HG03571 (cell line): ENCODE measurements around the gene LIPA.
"Not testable (repeated sequence)": the region's sequence is repeated elsewhere in the genome, so short reads cannot be mapped to it uniquely, and the experiment has no call there.

Experiments
- ATAC-seq: cut with Tn5 transposase; IDR thresholded peaks from one replicate; pipeline ENCODE4 v1.9.1; 2021; ENCODE audit not compliant: unreplicated experiment

LIPA gene

DNA sequence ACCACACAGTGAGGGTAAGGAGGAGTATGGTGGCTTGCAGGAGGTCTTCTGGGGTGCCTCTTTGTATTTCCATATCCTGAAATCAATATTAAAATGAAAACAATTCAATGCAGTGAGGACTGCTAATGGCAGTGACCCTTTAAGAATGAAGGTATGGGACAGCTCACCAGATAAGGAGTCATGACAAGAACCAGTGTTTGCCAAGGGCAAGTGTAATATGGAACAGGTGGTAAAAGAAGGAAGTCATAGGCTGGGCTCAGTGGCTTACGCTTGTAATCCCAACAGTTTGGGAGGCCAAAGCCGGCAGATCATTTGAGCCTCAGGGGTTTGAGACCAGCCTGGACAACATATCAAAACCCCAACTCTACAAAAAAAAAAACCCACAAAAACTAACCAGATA is 20.0 kb upstream of the LIPA start:
- ATAC-seq: no peak

DNA sequence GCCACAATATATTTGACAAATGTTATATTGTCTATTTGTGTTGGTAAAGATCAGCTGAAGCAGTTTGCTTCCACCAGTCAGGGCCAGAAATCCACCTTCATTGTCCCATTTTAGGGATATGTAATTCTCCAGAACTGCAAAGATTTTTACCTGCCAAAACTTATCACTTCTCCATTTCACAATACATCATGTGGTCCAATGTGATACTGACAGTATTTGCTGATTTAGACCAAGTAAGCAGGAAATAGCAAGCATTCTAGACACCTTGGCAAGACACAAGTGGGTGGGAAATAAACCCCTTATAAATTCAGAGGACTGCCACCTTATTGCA is 18.5 kb upstream of the LIPA start:
- ATAC-seq: no peak

DNA sequence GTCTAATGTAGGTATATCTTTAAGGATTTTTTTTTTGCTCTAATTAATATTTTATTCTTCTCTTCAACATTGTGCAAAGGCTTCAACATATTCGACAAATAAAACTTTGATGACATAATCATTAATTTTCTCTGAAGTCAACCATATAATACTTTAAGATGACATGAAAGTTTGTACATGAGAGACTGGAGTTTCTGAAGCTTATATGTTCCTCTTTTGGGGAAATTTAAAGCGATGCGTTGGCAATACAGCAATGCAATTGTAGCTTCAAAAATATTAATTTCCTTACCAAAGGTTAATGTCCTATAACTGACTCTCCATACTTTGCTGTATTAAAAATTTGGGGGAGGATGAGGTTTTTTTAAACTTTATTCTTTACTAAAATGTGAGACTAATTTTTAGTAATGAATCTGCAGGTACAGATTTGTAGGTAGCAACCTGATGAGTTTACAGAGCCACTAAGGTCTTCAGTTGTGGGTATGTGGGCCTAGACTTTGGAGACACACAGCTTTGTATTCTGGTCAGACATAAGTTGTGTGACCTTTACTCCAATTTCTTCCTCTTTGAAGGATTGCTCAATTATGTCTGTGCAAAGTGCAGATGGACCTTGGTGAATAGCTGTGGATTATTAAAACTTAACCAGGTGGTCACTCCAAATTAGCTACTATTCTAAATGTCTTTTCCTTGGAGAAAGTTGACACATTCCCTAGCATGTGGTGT is 18.0 kb upstream of the LIPA start:
- ATAC-seq: no peak

DNA sequence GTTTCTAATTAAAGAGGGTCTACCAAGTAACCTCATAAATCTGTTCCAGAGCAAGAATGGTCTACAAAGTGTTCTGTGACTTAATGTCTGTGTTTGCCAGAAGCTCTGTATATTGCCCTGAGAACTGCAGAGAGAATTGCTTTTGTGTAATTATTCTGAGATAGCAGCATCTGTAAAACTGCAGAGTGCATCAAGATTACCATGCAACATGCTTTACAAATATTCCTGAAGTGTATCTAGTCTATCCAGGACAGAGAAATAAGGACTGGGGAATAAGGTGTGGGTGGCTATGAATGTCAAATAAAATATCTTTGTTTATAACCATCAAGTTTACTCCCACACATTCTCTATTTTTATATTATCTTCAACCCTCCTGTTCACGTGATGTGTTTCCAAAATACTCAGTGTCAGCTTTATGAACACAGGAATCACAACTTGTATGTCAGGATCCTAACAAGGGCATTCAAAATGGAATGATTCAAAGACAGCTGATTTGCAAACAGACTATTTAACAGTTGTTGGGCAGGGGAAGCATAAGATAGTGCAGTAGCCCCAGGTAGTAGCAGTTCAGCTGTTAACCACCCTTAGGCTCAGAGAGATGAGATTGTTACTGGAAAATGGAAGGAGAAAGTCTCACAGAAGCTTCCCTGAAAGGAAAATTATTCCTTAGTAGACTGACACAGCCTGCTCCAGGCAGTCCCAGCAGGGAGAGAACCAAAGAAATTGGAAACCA is 15.3 kb upstream of the LIPA start:
- ATAC-seq: no peak

DNA sequence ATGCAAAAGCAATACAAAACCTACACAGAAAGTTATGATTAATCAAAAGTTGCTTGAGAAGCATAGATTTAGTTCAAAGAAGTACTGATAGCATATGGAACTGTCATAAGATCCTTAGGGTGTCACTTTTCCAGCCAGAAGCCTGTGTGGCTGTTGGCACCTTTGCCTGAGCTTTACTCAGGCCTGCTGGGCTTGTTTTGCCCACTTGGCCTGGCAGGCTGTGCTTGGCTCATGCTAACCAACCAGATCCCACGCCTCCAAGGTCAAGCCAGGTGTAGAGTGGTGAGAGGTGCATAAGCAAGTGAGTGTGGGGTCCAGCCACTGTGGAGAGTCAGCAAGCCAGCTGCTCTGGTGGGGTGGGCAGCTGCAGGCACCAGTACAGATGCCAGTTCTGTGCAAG is 12.0 kb upstream of the LIPA start:
- ATAC-seq: no peak

DNA sequence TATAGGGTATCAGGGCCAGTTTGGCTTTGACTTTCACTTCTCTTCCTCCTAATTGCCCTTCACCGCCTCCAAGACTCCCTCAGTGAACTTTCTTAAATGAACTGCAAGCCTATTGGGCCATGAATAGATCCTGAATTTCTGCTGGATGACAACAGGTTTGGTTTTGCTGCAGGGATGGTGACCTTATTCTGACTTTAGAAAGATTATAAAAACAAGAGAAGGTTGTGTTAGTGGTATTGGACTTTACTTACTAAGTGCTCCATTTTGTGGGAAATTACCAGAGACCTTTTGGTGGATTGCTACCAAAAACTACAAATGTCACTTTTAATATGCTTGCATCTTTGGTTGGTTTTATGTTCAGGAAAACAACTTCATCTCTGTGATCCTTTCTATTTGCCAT is 11.5 kb upstream of the LIPA start:
- ATAC-seq: no peak

DNA sequence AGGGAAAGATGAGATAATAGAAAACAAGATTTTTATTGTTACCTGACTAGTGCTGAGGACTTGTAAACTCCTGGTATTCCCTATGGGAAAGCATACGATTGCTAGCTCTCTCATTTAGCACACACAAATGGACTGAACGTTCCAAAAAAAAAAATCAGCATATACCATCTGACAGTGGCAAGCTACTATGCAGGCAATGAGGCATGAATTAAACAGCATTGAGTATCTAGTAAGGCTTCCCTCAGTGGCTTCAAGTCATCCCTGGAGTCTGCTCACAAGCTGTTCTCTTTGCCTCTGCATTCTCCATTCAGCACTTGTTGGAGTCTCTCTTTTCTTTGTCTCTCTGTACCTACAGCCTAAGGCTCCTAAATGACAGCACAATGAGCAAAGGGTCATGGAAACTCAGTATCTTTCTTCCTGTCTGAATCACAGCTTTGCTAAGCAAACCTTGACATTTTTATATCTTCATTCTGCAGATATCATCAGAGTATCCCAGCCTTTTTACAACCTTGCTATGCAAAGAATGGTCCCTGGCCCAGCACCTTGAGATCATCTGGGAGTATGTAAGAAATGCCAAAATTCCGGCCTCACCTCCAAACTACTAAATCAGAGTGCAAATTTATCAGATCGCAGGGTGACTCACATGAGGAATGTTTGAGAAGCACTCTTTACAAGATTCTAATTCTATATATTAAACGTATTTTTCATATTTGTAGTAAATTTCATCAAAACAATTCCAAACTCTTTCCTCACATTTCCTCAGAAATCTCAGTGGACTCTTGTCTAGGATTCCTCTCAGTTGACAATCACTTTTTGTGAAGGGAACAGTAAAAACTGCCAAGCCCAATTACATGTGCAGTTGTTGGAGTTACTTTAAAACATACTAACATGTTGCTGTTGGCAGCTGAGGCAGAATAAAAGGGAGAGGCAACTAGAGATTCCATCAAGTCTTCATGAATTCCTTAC is 10.8 kb upstream of the LIPA start:
- no peak for ATAC-seq

DNA sequence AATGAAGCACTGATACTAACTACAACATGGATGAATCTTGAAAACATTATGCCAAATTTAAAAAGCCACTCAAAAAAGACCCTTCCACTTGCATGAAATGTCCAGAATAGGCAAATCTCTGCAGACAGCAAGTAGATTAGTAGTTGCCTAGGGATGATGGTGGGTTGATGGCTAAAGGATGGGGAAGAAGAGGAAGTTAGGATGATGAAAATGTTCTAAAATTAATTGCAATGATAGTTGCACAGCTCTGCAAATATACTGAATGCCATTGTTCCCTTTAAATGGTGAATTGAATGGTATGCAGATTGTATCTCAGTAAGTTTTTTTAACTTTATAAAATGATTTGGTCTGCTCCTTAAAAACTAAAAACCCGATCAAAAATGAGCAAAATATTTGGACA is 7.3 kb upstream of the LIPA start:
- ATAC-seq: no peak

DNA sequence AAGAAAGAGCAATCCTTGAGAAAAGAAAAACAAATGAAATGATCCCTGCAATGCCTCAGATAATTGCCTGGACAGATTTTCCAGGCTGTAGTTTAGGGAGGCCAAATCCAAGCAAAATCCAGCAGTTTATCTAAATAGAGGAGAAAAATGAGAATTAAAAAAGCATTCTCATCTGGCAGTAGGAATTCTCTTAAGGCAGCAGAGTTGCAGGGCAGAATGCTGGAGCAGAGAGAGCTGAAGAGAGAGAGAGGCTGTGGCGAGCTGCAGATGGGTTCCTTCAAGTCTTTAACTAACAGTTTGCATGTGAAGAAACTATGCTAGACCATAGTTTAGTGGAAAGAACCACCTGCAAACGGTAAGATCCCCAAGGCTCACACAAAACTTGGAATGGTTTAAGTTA is 6.0 kb upstream of the LIPA start:
- ATAC-seq: no peak

DNA sequence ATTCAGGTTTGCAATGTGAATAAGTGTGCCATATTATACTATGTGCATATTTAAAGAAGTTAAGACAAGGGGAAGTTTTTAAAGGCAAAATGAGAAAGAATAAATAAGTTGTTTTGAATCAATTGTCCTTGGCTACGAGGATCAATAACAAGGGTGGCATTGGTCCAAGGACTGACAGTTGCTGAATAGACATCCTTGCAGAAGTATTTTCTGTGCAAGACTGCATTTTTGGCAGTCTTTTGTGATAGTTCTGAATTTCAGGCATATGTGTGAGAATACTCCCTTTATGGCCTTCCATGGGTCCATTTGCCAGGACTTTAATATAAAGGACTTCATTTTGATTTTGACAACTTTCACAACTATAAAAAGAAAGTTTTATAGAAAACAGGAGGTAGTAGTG is 5.4 kb upstream of the LIPA start:
- no peak for ATAC-seq

DNA sequence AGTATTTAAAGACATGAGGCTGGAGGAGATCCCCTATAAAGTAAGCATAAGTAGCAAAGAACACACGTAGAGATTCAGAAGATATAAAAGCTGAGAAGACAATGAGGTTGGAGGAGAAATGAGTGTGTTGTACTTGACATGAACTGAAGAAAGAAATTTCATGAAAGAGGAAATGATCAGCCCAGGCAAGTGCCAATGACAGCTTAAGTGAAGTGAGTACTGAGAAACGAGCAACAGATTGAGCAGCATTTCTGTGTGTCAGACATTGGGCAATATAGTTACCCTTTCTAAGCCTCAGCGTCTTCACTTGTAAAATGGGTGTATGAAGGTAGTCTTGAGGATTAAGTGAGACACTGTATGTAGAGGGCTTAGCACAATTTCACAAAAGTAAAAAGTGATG is 4.8 kb upstream of the LIPA start:
- no peak for ATAC-seq

DNA sequence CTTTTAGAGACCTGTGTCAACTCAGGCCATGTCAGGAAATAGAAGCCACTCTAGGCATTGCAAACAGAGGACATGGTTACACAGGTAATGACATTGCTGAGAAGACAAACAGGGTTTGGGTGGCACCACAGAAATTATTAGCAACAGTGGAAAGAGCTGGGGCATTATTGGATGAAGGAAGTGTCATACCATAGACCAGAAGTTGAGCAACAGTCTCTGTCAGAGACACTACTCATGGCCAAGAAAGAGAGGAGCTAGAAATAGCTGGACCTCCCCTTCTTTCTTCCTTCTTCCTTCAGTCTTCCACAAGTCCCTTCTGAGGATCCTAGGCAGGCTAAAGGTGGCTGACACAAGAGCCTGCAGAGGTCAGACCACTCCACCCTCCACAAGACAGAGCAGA is 4.2 kb upstream of the LIPA start:
- ATAC-seq: no peak

DNA sequence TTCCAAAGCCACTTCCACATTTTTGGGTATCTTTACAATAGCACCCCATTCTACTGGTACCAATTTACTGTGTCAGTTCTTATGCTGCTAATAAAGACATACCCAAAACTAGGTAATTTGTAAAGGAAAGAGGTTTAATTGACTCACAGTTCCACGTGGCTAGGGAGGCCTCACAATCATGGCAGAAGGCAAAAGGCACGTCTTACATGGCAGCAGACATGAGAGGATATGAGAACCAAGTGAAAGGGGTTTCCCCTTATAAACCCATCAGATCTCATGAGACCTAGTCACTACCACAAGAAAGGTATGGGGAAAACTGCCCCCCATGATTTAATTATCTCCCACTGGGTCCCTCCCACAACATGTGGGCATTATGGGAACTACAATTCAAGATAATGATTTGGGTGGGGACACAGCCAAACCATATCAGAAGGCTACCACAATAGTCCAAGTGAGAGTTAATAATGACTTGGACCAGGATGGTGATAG is 3.6 kb upstream of the LIPA start:
- not testable (repeated sequence) for ATAC-seq

DNA sequence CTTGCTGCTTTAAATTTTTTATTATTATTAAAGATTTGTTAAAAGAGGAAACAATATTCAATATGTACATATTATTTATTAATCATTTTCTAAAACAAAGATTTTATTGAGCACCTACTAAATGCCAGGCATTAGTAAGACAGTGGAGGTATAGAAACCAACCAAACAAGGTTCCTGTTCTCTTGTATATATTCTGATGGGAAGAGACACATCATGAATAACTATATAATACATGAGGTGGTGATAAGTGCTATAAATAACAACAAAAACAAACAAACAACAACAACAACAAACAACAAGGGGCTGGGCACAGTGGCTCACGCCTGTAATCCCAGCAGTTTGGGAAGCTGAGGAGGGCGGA is 630 bp upstream of the LIPA start:
- ATAC-seq: no peak

DNA sequence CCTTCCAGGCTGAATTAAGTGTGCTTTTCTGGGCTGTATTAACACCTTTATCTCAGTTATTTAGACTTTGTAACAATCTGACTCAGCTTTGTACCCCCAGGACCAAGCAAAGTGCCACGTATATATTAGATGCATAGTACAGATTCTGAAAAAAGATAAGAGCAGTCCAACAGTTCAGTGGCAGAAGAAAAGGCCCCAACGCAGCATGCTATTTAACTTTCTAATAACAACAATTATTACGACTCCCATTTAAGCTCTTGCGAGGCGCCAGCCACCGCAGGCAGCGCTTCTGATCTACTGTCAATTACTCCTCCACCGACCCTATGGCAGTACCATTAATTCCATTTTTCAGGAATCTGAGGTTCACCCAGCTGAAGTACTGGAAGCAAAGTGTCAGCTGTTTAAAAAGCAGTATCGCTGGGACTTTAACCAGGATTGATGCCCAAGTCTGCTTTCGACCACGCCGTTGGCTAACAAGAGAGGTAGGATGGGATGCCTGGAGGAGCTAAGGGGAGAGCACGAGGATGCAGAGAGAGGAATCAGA is 638 bp downstream of the LIPA start:
- no peak for ATAC-seq

DNA sequence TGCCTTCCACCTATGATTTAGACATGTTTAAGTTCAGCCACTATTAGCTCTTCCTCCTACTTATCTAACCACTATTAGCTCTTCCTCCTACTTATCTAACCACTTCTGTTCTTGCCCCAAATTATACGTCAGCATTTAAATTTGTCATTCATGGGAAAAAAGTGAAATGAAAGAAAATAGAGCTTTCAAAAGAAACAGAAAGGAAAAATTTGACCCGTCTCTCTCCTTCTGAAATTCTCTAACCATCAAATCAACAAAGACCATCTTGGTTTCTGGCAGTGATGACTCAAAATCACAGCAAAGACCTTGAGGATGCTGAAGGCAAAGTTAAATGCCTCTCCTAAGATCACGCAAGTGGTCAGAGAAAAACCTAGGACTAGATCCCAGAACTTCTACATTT is 2.6 kb downstream of the LIPA start:
- ATAC-seq: no peak

DNA sequence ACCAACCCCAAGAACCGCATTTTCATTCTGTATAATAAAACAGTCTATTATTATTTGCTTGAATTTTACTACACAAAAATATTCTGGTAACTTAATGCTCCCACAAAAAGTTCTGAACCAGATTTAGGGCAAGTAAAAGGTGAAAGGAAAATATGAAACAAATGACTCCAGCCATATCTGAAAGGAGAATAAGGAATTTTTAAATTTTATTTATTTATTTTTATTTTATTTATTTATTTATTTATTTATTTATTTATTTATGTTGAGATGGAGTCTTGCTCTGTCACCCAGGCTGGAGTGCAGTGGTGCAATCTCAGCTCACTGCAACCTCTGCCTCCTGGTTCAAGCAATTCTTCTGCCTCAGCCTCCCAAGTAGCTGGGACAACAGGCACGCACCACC is 4.0 kb downstream of the LIPA start:
- ATAC-seq: not testable (repeated sequence)

DNA sequence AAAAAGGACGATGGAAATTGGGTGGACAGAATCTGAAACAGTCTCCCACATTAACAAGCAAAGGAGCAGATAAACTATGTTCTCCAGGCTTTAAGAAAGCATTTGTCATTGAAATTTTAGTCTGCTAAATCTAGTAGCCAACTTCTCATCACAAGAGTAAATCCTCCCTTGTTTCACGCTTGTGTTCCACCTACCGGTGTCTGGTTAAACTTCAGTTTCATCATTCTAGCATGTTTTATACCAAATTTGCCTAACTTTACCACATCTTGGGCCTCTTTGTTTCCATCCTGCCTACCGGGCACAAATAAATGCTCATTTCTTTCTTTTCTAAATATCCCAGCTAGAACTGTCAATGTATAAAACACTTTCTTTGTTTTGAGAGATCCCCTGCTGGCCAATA is 5.8 kb downstream of the LIPA start:
- ATAC-seq: no peak

DNA sequence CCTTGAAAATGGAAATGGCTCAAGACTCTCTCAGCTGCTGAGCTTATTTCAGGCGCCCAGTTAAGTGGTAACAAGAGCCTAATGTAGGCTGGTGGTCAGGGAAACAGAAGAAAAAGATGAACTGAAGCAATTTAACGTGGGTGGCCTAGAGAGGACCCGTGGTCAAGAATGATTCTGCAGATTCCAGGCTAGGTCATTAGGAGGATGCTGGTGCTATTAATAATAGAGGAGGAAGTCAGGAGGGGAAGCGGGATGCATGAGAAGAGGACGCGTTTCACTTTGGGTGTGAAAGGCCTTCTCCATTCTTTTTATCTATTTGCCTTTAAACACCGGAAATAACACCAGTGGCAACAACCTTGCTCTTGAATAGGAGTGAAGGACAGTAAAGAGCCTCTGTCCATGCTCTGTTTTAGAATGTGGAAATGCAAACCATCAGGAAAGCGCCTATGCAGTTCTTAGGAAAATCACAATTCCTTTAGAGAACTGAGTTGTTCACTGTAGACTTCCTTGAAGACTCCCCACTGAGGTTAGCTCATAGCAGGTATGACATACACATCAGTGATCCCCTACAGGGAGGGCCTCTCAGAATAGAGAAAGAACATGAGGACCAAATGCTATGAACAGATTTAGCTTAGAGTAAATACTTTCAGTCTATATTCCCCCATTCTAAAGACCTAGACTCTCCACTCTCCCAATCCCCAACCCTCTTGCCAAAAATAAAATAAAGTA is 8.6 kb downstream of the LIPA start:
- ATAC-seq: no peak

DNA sequence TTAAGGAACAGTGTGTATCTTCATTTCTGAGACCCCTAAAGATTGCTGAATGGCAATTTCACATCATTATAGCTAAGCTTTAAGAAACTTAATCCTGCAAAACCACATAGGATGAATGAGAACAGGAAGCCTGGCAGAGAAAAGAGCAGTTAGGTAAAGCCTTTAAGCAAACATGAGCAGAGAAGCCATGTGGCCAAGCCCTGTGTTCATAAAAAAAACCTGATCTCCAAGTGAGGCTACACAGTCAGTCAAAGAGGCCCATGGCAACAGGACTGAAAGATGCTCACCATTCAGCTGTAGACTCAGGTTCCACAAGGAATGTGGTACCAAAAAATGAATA is 9.3 kb downstream of the LIPA start:
- ATAC-seq: no peak
